HepG2 (cell line): ENCODE data around the gene SYT14.

Experiments used
- BCL6 ChIP-seq: IDR thresholded peaks from 2 replicates; pipeline ENCODE4 v1.6.1; 2016; ENCODE audit warnings: missing genetic modification reagents, missing compliant biosample characterization
- CTCF ChIP-seq: sonication (generic); formaldehyde crosslinking; IDR thresholded peaks from 2 replicates; pipeline ENCODE4 v1.5.0; 2020; ENCODE audit warnings: mild to moderate bottlenecking, missing genetic modification reagents, moderate library complexity
- DR1 ChIP-seq: sonication (generic); formaldehyde crosslinking; IDR thresholded peaks from 2 replicates; pipeline ENCODE4 v1.8.0; 2021; ENCODE audit warnings: mild to moderate bottlenecking, missing genetic modification reagents, inconsistent platforms
- DZIP1 ChIP-seq: sonication (generic); formaldehyde crosslinking; IDR thresholded peaks from 2 replicates; pipeline ENCODE4 v1.5.0; 2020; ENCODE audit warnings: mild to moderate bottlenecking, missing genetic modification reagents
- PHF8 ChIP-seq: sonication (generic); formaldehyde crosslinking; IDR thresholded peaks from 2 replicates; pipeline ENCODE4 v1.5.0; 2020; ENCODE audit warnings: missing genetic modification reagents
- PREB ChIP-seq: sonication (generic); formaldehyde crosslinking; IDR thresholded peaks from 2 replicates; pipeline ENCODE4 v1.4.0; 2020; ENCODE audit warnings: missing genetic modification reagents
- RARG ChIP-seq: sonication (generic); formaldehyde crosslinking; IDR thresholded peaks from 2 replicates; pipeline ENCODE4 v1.4.0; 2020; ENCODE audit warnings: low read depth, mild to moderate bottlenecking, missing genetic modification reagents
- RBFOX2 ChIP-seq: fragments of 200-400 bp; formaldehyde crosslinking; IDR thresholded peaks from 2 replicates; pipeline ENCODE4 v1.6.1; 2017; ENCODE audit warnings: low read depth, mild to moderate bottlenecking, low read length
- SIN3A ChIP-seq: IDR thresholded peaks from 2 replicates; pipeline ENCODE4 v1.6.1; 2011; ENCODE audit warnings: low read depth, mild to moderate bottlenecking, control low read depth, low read length, borderline replicate concordance
- SIX1 ChIP-seq: sonication (generic); formaldehyde crosslinking; IDR thresholded peaks from 2 replicates; pipeline ENCODE4 v1.4.0; 2020; ENCODE audit warnings: missing genetic modification reagents, borderline replicate concordance
- SMC3 ChIP-seq: IDR thresholded peaks from 2 replicates; pipeline ENCODE4 v1.6.1; 2011; ENCODE audit warnings: low read length, improper control_type of control experiment
- ZNF253 ChIP-seq: sonication (generic); formaldehyde crosslinking; IDR thresholded peaks from 2 replicates; pipeline ENCODE4 v1.8.0; 2022; ENCODE audit warnings: mild to moderate bottlenecking, missing genetic modification reagents, borderline replicate concordance
- ZUFSP ChIP-seq: sonication (generic); formaldehyde crosslinking; IDR thresholded peaks from 2 replicates; pipeline ENCODE4 v1.9.0; 2021; ENCODE audit warnings: missing genetic modification reagents, mild to moderate bottlenecking, borderline replicate concordance

- no peak for TF ChIP-seq CTCF (CRISPR knock-in tag)
- no peak for TF ChIP-seq SMC3
- TF ChIP-seq DZIP1 (CRISPR knock-in tag): no peak
- TF ChIP-seq RBFOX2: no peak
- no peak for TF ChIP-seq ZUFSP (CRISPR knock-in tag)
- TF ChIP-seq SIX1: no peak
- TF ChIP-seq BCL6 (CRISPR knock-in tag): no peak
- TF ChIP-seq PREB (CRISPR knock-in tag): no peak
- no peak for TF ChIP-seq RARG (CRISPR knock-in tag)
- TF ChIP-seq SIN3A: no peak
- TF ChIP-seq PHF8 (CRISPR knock-in tag): no peak
- TF ChIP-seq DR1 (CRISPR knock-in tag): no peak
- no peak for TF ChIP-seq ZNF253 (CRISPR knock-in tag)
Measured at GRCh38 chr1:210125143-210125542, 187.1 kb downstream of the SYT14 start.
